ENCODE results near the gene STK40. TPM values are rescaled to one million over a fixed set of nuclear protein-coding genes. Genes with fewer than 3 reads are reported as not detected.

STK40 gene
- total and polyA plus RNA-seq, 9 of the 15 experiments (the other 6 are each of a cell fraction or from before 2014, with no cell fraction given): 0.69 to 94.3 (median 39.1) TPM

GRCh38 chr1:36397378-36398230, 11.9 kb upstream of the STK40 start, which contains the start of gene LSM10 (continued):
- TF ChIP-seq TFE3 (CRISPR knock-in tag; IDR thresholded peaks at IDR 0.05) (no peak; the same call in 1 of the 2 replicates), MIER1 (IDR thresholded peaks at IDR 0.05; ENCODE audit: low read depth) (0 out of 2 replicates have a peak, but pooled peaks have one; percentile 19), ZBTB40 (IDR thresholded peaks at IDR 0.05) (peak; percentile 74), ZBTB40 (CRISPR knock-in tag; IDR thresholded peaks at IDR 0.05) (no peak), HNRNPL (IDR thresholded peaks at IDR 0.05; ENCODE audit: low read depth, low read length) (0 out of 2 replicates have a peak, but pooled peaks have one; percentile 38), NFRKB (IDR thresholded peaks at IDR 0.05; ENCODE audit: low read depth) (peak; percentile 55; the same call in 1 of the 2 replicates), MITF (IDR thresholded peaks at IDR 0.05) (peak; percentile 71), PHB2 (IDR thresholded peaks at IDR 0.05; ENCODE audit: low read depth) (no peak), CEBPB (tag; IDR thresholded peaks at IDR 0.05) (no peak), ETV1 (tag; conservative IDR thresholded peaks at IDR 0.05; ENCODE audit: low read depth) (peak; percentile 91), TAF7 (tag; IDR thresholded peaks at IDR 0.05) (peak; percentile 85), PHF8 (IDR thresholded peaks at IDR 0.05; ENCODE audit: borderline replicate concordance, low read length) (peak; percentile 100), KDM2B (CRISPR knock-in tag; IDR thresholded peaks at IDR 0.05) (peak; percentile 89), RBM22 (IDR thresholded peaks at IDR 0.05; ENCODE audit: low read depth, low read length, poor library complexity, severe bottlenecking) (no peak), ZNF232 (CRISPR knock-in tag; IDR thresholded peaks at IDR 0.05) (no peak), BRD4 (IDR thresholded peaks at IDR 0.05) (peak; percentile 62; the same call in 1 of the 2 replicates)
